22Rv1 (cell line): Measurements from ENCODE around the gene SNAPC4.

Experiments used
- H3K27ac ChIP-seq: fragments of 450-650 bp; 2 replicates; pipeline ENCODE4 v1.5.1; 2017
- ZFX ChIP-seq: fragments of 450-650 bp; IDR thresholded peaks from 2 replicates; pipeline ENCODE4 v1.6.1; 2017; ENCODE audit warnings: antibody characterized with exemption, borderline replicate concordance
- TF ChIP-seq, protein P1 (sequence below): fragments of 450-650 bp; IDR thresholded peaks from 2 replicates; pipeline ENCODE4 v1.5.1; 2017; ENCODE audit warnings: mild to moderate bottlenecking

Gene SNAPC4

DNA sequence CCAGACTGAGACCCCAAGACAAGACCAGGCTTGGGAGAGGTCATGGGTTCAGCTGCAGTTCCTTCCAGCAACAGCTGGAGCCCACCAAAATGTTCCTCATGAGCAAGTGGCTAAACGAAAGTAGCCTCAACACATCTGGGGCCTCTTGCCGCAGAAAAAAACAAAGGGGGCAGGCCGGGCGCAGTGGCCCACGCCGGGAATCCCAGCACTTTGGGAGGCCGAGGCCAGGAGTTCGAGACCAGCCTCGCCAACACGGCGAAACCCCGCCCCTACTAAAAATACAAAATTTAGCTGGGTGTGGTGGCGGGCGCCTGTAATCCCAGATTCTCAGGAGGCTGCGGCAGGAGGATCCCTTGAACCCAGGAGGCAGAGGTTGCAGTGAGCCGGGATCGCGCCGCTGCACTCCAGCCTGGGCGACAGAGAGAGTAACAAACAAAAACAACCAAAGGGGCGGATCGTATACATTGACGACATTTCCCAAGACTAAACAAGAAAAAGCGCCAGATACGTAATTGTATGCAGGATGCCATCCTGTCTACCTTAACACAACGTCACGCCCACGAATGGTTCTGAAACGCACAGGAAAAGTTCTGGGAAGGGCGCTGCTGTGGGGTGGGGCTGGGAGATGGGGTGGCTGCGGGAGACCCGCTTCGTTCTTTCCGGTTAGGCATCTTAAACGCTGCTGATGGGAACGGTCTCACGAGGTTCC lies 38.0 kb upstream of the SNAPC4 start:
- H3K27ac ChIP-seq: peak overlapping the region; percentile 70
- TF ChIP-seq ZFX: no peak
- TF ChIP-seq, protein P1, sequence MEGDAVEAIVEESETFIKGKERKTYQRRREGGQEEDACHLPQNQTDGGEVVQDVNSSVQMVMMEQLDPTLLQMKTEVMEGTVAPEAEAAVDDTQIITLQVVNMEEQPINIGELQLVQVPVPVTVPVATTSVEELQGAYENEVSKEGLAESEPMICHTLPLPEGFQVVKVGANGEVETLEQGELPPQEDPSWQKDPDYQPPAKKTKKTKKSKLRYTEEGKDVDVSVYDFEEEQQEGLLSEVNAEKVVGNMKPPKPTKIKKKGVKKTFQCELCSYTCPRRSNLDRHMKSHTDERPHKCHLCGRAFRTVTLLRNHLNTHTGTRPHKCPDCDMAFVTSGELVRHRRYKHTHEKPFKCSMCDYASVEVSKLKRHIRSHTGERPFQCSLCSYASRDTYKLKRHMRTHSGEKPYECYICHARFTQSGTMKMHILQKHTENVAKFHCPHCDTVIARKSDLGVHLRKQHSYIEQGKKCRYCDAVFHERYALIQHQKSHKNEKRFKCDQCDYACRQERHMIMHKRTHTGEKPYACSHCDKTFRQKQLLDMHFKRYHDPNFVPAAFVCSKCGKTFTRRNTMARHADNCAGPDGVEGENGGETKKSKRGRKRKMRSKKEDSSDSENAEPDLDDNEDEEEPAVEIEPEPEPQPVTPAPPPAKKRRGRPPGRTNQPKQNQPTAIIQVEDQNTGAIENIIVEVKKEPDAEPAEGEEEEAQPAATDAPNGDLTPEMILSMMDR: no peak

DNA sequence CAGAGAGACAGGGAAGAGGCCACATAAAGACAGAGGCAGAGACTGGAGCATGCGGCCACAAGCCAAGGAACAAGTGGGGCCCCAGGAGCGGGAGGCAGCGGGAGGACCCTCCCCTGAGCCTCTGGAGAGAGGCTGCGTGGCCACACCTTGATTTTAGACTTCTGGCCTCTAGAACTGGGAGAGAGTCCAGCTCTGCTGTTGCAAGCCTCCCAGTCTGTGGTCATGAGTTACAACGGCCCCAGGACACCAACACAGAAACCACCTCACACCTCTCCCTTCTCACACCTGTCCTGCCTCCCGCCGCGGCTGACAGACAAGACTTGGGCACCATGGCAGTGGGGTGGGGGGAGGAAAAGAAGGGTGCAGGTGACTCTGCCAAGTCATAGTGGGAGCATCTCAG lies 37.5 kb upstream of the SNAPC4 start:
- H3K27ac ChIP-seq: peak overlapping the region; percentile 70; the same call in 1 of the 2 replicates
- TF ChIP-seq, protein P1: no peak
- TF ChIP-seq ZFX: no peak

DNA sequence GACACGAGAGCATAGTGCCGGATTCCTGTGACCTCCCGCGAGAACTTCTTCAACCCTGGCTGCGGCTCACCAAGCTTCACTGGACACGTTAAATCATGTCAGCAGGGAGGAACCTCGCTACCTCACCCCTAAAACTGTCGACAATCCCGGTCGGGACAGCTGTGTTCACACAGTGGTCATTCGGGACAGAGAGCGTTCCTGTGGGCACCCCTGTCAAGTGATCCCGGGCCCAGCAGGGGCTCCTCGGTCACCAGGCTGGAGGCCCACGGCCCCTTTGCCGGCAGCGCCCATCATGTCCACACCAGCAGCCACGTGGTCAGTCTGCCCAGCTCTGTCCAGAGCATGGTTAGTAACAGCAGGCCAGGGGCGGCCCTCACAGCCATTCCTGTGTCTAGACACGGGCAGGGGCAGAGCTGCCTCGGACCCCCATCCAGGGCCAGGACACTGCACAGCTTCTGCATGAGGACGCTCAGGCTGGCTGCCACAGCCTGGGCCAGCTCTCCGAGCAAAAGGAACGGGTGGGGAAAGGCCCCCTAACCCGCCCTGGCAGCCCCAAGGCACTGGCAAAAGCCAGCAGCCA lies 36.2 kb upstream of the SNAPC4 start:
- H3K27ac ChIP-seq: no peak overlapping the region
- TF ChIP-seq ZFX: no peak
- TF ChIP-seq, protein P1: no peak

DNA sequence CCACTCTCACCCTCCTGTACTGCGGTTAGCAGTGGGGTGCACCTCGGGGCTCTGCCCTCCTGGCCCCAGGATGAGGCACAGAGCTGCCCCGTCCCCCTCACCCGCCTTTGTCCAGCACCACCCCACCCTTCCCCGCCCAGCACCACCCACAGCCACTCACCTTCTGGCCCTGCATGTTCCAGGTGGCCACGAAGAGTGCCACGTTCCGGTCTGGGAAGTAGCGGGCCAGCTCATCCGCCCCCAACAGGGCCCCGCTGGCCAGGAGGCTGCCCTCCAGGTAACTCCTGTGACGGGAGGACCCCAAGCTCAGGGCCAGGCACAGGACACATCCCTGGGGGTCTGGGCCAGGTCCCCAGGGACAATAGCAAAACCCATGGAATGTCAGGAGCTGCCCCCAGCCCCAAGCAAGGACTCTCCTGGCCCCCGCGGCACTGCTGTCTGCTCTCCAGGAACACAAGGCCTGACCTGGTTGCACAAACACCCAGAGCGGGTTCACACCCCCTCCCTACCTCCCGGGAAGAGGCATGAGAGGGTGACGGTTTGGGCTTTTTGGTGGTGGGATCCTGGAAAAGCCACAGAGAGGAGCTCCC lies 34.7 kb upstream of the SNAPC4 start:
- H3K27ac ChIP-seq: no peak overlapping the region
- TF ChIP-seq ZFX: no peak
- TF ChIP-seq, protein P1: no peak

DNA sequence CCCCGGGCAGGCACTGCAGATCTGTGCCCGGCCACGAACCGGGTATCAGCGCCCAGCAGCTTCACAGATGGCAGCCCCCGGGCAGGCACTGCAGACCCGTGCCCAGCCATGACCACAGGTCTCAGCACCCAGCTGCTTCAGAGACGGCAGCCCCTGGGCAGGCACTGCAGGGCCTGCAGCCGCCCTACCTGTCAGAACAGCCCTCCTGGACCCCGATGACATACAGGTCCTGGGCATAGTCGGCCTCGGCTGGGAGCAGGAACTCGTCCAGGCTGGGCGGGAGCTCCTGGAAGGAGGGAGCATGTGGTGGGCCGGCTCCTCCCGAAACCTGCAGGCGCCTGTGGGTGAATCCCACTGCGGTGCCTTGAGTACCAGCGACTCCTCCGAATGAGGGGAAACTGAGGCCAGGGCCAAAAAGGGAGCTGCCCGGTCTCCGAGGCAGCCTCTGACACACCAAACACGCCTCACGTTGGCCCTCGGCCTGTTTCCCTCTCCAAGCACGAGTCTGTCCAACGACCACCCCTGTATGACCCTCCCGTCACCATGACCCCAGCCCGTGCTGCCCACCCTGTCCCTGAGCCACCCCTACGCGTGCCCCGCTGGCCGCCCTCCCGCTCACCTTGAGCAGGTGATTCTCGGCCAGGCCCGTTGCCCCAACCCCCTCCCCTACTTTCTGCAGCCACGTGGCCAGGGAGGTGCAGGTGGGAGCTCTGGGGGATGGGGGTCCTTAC lies 34.0 kb upstream of the SNAPC4 start:
- no peak for TF ChIP-seq ZFX
- H3K27ac ChIP-seq: no peak overlapping the region

DNA sequence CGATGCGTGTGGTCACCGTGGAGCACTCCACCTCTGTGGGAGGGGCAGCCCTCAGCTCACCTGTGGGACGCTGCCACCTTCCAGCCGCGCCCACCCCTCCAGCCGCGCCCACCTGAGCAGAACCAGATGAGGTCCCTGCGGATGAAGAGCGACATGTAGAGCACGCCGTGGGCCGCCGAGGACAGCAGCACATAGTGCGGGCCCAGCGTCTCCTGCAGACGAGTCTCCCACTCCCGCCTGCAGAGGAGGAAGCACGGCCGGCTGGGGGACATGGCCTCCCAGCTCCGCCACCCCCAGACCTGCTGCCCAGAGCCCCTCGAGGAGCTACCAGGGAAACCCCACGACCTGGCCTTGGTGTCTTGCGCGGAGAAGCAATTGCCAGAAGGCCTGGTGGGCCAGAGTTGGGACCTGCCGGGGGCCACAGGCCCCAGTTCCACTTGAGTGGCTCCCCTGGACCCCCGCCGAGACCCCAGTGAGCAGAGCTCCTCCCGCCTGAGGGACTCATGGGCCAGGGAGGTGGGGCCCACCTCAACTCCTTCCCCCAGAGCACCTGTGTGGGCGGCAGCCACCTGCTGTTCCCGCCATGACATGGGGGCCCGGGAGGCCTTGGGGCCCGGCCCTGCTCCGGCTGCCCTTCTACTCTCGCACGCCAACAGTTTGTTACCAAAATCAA lies 33.2 kb upstream of the SNAPC4 start:
- H3K27ac ChIP-seq: no peak overlapping the region
- TF ChIP-seq ZFX: no peak
- TF ChIP-seq, protein P1: no peak

DNA sequence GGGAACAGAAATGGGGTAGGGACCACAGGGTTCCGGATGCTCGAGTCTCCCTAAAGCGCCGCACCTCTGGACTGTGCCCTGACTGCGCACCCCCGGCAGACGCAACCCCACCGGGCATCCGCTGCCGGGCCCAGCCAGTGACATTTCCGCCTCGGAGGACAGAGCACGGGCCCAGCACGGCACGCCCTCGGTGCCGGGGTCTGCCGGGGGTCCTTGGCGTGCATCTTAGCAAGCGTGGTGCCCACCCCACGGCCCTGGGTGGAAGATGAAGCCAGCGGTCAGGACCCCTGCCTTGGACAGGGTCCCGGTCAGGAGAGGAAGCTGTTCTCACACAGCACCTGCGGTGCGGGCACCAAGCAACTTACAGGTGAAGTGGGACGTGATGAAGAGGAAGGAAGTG lies 32.6 kb upstream of the SNAPC4 start:
- no peak overlapping the region for H3K27ac ChIP-seq
- no peak for TF ChIP-seq ZFX
- TF ChIP-seq, protein P1: no peak
